Measurements from ENCODE around the gene GCKR. TPM values are rescaled to one million over a fixed set of nuclear protein-coding genes. Genes with fewer than 3 reads are reported as not detected.
A peak's percentile ranks its signal among the peaks of the same experiment; 100 is the strongest.

Gene GCKR
- total and polyA plus RNA-seq, 2 of the 13 experiments (the other 11 are each of a cell fraction or from before 2014, with no cell fraction given) = 15.2 to 48.3 TPM

GRCh38 chr2:27489498-27490397 lies 6.9 kb upstream of the GCKR start, which contains the start of gene IFT172 (continued):
- TF ChIP-seq, protein P1, sequence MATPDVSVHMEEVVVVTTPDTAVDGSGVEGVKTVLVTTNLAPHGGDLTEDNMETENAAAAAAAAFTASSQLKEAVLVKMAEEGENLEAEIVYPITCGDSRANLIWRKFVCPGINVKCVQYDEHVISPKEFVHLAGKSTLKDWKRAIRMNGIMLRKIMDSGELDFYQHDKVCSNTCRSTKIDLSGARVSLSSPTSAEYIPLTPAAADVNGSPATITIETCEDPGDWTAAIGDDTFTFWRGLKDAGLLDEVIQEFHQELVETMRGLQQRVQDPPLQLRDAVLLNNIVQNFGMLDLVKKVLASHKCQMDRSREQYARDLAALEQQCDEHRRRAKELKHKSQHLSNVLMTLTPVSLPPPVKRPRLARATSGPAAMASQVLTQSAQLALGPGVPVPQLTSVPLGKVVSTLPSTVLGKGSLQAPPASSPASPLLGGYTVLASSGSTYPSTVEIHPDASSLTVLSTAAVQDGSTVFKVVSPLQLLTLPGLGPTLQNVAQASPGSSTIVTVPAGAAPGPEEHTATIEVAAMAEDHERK (CRISPR knock-in tag; IDR thresholded peaks at IDR 0.05; ENCODE audit: low read depth) = peak; percentile 95
- TF ChIP-seq LBX2 (CRISPR knock-in tag; IDR thresholded peaks at IDR 0.05; ENCODE audit: borderline replicate concordance) (peak; percentile 90), ZNF136 (CRISPR knock-in tag; IDR thresholded peaks at IDR 0.05; ENCODE audit: low read depth) (peak; percentile 75; the same call in 1 of the 2 replicates), ZKSCAN5 (CRISPR knock-in tag; IDR thresholded peaks at IDR 0.05) (no peak), CHD2 (IDR thresholded peaks at IDR 0.05; ENCODE audit: low read depth, low read length) (peak; percentile 46; the same call in 1 of the 2 replicates), FIP1L1 (IDR thresholded peaks at IDR 0.05; ENCODE audit: borderline replicate concordance, insufficient read depth, low read depth, low read length) (no peak), ZNF354B (CRISPR knock-in tag; IDR thresholded peaks at IDR 0.05) (no peak), ZNF460 (CRISPR knock-in tag; IDR thresholded peaks at IDR 0.05; ENCODE audit: borderline replicate concordance) (no peak), ZNF180 (CRISPR knock-in tag; IDR thresholded peaks at IDR 0.05; ENCODE audit: borderline replicate concordance, low read depth) (no peak), ZNF382 (CRISPR knock-in tag; IDR thresholded peaks at IDR 0.05; ENCODE audit: borderline replicate concordance) (no peak), ZC3H13 (CRISPR knock-in tag; IDR thresholded peaks at IDR 0.05) (no peak), ZNF850 (CRISPR knock-in tag; conservative IDR thresholded peaks at IDR 0.05) (no peak), ZNF629 (CRISPR knock-in tag; conservative IDR thresholded peaks at IDR 0.05) (no peak), ZKSCAN1 (IDR thresholded peaks at IDR 0.05; ENCODE audit: low read length) (peak; percentile 96), ATF7 (IDR thresholded peaks at IDR 0.05) (no peak), ATF7 (CRISPR knock-in tag; IDR thresholded peaks at IDR 0.05) (no peak), HOXA7 (CRISPR knock-in tag; IDR thresholded peaks at IDR 0.05) (no peak), ZNF430 (CRISPR knock-in tag; IDR thresholded peaks at IDR 0.05) (no peak), ZKSCAN8 (CRISPR knock-in tag; IDR thresholded peaks at IDR 0.05; ENCODE audit: borderline replicate concordance) (no peak; the same call in 1 of the 2 replicates), NR2C2 (CRISPR knock-in tag; IDR thresholded peaks at IDR 0.05; ENCODE audit: borderline replicate concordance) (peak; percentile 94), ZNF124 (CRISPR knock-in tag; IDR thresholded peaks at IDR 0.05) (no peak)
- TF ChIP-seq, protein P2, sequence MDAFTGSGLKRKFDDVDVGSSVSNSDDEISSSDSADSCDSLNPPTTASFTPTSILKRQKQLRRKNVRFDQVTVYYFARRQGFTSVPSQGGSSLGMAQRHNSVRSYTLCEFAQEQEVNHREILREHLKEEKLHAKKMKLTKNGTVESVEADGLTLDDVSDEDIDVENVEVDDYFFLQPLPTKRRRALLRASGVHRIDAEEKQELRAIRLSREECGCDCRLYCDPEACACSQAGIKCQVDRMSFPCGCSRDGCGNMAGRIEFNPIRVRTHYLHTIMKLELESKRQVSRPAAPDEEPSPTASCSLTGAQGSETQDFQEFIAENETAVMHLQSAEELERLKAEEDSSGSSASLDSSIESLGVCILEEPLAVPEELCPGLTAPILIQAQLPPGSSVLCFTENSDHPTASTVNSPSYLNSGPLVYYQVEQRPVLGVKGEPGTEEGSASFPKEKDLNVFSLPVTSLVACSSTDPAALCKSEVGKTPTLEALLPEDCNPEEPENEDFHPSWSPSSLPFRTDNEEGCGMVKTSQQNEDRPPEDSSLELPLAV (CRISPR knock-in tag; conservative IDR thresholded peaks at IDR 0.05; ENCODE audit: low read depth) = no peak
- TF ChIP-seq, protein P3, sequence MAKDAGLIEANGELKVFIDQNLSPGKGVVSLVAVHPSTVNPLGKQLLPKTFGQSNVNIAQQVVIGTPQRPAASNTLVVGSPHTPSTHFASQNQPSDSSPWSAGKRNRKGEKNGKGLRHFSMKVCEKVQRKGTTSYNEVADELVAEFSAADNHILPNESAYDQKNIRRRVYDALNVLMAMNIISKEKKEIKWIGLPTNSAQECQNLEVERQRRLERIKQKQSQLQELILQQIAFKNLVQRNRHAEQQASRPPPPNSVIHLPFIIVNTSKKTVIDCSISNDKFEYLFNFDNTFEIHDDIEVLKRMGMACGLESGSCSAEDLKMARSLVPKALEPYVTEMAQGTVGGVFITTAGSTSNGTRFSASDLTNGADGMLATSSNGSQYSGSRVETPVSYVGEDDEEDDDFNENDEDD (CRISPR knock-in tag; IDR thresholded peaks at IDR 0.05; ENCODE audit: borderline replicate concordance) = peak; percentile 86; the same call in 1 of the 2 replicates

Data from HepG2 (cell line).